Measurements from ENCODE around the gene PLPPR3.

Gene PLPPR3

DNA sequence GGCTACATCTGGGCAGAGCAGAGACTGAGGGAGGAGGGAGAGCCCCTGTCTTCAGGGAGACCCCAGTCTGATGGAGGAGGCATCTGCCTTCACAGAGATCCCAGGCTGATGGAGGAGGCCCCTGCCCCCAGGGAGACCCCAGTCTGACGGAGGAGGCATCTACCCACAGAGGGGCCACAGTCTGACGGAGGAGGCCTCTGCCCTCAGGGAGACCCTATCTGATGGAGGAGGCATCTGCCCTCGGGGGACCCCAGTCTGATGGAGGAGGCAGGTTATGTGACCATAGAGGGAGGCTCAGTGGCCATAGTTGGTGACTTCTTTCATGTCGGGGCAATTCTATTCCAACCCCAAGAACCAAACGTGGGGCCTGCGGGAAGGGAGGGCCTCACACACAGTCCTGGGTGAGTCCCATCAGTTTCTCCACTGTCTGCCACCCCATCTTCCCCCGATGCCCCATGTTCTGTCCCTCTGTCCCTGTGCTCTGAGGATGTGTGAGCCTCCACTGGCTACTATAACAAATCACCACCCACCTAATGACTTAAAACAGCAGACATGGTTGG is 56.5 kb downstream of the PLPPR3 start:
- DNase-seq: no peak

DNA sequence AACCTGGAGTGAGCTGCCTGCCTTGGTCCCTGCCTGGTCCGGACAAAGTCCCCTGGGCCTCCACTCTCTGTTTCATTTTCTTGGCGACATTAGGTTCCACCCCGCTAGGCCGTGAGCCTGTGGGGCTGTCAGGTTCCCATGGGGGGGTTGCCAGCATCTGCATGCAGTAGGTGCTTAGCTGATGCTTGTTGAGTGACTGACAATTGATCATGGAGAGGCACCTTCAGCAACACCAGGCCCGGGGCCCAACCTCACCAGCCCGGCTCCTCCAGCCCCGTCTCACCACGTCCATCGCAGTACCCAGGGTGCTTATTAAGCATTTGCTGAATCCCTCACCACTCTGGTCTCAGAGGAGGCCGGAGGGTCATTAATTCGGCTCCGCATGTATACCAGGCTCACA is 57.5 kb downstream of the PLPPR3 start:
- no peak for DNase-seq

DNA sequence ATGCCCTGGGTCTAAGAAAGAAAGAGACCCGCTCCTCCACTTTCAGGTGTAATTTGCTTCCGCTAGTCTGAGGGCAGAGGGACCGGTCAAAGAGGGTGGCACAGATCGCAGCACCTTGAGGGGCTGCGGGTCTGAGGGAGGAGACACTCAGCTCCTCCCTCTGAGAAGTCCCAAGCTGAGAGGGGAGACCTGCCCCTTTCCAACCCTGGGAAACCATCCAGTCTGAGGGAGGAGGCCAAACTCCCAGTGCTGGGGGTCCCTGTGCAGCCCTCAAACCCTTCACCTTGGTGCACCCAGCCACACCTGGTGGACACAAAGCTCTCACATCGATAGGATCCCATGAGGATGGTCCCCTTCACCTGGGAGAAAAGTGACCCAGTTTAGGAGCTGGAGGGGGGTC is 57.9 kb downstream of the PLPPR3 start:
- DNase-seq: no peak

DNA sequence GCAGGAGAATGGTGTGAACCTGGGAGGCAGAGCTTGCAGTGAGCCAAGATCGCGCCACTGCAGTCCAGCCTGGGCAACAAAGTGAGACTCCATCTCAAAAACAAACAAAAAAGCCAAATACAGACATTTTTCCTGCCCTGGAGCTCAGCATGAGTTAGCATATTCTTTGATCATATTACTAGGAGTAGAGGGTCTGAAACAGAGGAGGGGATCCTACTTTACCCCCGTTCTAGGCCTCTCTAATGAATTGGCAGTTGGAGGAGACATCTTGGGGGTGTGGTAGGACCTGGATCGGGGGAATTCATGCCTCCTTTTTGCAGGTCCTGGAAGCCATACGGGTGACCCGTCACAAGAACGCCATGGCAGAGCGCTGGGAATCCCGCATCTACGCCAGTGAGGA is 58.6 kb downstream of the PLPPR3 start:
- DNase-seq: no peak

Data from SHP77 treated with DMSO at 0.1 percent for 48 hours (cell line).